ENCODE data around the gene IRGC.

DNA sequence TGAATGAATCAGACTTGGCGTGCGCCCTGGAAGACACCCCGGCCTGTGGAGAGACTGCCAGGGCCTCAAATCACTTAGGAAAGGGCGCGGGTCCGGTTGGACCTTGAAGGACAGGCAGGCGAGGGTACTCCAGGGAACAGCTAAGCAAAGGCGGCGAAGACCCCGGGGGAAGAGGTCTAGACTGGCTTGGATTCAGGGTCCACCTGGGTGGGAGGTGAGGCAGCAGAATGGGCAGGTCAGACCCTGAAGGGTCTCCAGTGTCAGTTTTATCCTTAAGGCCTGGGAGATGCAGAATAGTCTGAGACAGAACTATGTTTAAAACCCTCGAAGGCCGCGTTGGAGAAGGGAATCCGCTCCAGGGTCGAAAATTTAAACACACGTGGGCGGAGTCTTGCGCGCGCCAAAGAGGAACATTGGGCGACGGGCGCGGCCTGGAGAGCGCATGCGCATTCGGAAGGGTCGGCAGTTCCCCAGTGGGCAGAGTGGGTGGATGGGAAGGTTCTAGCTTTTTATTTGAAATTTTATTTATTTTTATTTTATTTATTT lies 39.5 kb downstream of the IRGC start:
- TF ChIP-seq, protein P1, sequence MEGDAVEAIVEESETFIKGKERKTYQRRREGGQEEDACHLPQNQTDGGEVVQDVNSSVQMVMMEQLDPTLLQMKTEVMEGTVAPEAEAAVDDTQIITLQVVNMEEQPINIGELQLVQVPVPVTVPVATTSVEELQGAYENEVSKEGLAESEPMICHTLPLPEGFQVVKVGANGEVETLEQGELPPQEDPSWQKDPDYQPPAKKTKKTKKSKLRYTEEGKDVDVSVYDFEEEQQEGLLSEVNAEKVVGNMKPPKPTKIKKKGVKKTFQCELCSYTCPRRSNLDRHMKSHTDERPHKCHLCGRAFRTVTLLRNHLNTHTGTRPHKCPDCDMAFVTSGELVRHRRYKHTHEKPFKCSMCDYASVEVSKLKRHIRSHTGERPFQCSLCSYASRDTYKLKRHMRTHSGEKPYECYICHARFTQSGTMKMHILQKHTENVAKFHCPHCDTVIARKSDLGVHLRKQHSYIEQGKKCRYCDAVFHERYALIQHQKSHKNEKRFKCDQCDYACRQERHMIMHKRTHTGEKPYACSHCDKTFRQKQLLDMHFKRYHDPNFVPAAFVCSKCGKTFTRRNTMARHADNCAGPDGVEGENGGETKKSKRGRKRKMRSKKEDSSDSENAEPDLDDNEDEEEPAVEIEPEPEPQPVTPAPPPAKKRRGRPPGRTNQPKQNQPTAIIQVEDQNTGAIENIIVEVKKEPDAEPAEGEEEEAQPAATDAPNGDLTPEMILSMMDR (IDR thresholded peaks at IDR 0.05; ENCODE audit: poor library complexity, severe bottlenecking), result peak; percentile 7
- TF ChIP-seq, protein P2, sequence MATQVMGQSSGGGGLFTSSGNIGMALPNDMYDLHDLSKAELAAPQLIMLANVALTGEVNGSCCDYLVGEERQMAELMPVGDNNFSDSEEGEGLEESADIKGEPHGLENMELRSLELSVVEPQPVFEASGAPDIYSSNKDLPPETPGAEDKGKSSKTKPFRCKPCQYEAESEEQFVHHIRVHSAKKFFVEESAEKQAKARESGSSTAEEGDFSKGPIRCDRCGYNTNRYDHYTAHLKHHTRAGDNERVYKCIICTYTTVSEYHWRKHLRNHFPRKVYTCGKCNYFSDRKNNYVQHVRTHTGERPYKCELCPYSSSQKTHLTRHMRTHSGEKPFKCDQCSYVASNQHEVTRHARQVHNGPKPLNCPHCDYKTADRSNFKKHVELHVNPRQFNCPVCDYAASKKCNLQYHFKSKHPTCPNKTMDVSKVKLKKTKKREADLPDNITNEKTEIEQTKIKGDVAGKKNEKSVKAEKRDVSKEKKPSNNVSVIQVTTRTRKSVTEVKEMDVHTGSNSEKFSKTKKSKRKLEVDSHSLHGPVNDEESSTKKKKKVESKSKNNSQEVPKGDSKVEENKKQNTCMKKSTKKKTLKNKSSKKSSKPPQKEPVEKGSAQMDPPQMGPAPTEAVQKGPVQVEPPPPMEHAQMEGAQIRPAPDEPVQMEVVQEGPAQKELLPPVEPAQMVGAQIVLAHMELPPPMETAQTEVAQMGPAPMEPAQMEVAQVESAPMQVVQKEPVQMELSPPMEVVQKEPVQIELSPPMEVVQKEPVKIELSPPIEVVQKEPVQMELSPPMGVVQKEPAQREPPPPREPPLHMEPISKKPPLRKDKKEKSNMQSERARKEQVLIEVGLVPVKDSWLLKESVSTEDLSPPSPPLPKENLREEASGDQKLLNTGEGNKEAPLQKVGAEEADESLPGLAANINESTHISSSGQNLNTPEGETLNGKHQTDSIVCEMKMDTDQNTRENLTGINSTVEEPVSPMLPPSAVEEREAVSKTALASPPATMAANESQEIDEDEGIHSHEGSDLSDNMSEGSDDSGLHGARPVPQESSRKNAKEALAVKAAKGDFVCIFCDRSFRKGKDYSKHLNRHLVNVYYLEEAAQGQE (IDR thresholded peaks at IDR 0.05; ENCODE audit: borderline replicate concordance), result peak; percentile 0
- no peak for TF ChIP-seq EZH2 (IDR thresholded peaks at IDR 0.05; ENCODE audit: borderline replicate concordance, insufficient read depth, low read length, poor library complexity, severe bottlenecking)
- TF ChIP-seq EP300 (conservative IDR thresholded peaks at IDR 0.05; ENCODE audit: poor library complexity, severe bottlenecking), result no peak
- TF ChIP-seq MXI1 (conservative IDR thresholded peaks at IDR 0.05; ENCODE audit: poor library complexity, severe bottlenecking), result peak; percentile 68
- no peak for TF ChIP-seq RAD21 (conservative IDR thresholded peaks at IDR 0.05)
